Ecto neural progenitor cell (in vitro differentiated cells): ENCODE measurements around the gene MRPL51.

Experiments used
- DNase-seq: peaks from one replicate; pipeline ENCODE4 v3.0.0-alpha.2; 2018; ENCODE audit warnings: low spot score

MRPL51 gene

DNA sequence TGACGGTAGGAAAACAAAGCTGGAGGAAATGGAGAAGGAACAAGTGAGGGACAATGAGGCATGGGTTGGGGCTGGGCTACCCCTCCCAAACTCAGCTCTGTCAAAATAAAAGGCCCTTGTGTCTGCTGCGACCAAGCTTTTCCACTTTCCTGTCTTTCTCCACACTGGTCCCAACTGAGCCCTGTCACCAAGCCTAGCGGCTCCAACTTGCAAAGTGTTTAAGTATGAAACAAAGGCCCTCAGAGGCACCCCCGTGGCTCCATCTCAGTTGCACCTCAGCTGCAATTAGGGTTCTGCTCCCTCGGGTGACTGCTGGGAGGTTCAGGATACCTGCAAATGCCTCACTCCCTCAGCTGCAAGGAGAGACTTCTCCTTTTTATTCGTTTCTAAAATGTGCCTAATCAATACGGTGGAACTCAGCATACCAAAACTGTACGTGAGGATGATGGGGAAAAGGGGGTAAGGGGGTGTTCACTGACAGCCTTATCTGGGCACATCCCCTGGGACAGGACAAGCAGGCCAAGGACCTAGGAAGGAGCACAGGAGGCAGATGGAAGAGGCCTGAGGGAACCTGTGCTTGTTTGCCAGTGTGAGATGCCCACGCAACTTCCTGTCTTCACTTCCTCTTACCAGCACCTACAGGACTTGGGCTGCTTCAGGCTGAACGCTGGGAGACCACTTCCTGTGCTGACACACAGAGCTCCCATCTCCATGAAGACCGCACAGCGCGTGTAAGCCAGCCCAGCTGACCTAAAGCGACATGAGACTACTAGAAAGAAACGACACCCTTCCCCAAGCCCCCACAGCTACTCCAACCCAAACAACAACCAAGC is 31.4 kb downstream of the MRPL51 start:
- no peak for DNase-seq

DNA sequence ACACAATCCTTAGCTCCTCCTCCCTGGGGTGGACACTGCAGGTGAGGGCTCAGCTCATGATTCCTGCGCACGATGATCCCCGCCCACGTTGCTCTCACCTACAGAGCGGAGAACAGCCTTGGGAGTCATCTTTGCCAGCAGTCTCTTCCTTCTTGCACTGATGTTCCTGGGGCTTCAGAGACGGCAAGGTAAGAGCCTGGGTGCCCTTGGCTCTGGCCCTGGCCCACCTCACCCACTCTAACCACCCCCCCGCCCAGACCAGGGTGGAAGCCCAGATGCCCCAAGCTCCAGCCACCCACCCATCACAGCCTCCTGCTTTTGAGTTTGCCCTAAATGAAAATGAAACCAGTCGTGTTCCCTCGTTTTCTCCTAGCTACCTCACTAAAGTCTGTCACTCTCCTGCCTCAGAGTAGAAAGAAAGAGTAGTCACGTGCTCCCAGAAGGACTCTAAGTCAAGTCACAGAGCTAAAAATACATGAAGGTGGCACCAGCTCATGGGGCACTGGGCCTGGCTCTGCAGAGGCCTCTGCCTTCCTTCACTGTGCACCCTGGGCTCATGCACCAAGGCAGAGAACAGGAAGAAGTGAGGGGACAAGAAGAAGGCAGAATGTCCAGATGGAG is 32.2 kb downstream of the MRPL51 start:
- no peak for DNase-seq

DNA sequence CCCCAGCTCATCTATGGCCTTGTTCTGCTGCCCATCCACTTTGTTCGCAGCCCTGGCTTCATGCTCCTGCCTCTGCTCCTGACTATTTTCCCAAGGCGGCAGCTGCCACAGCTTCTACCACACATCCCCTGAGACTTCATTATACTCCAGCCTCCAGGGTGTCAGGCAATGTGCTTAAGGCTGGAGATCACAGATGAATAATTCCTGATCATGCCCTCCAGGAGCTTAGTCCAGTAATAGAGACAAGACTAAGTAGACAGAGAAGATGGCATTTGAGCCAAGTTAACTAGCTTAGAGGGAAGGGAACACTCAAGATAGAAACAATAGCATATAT is 34.1 kb downstream of the MRPL51 start:
- DNase-seq = no peak

GRCh38 chr12:6458281-6459003 is 34.6 kb downstream of the MRPL51 start:
- DNase-seq = no peak

GRCh38 chr12:6457220-6457945 is 35.7 kb downstream of the MRPL51 start:
- DNase-seq = no peak

- no peak for DNase-seq
These were observed 40.0 kb downstream of the MRPL51 start for GRCh38 chr12:6452944-6453630.

GRCh38 chr12:6452245-6452943 is 40.7 kb downstream of the MRPL51 start:
- no peak for DNase-seq

DNA sequence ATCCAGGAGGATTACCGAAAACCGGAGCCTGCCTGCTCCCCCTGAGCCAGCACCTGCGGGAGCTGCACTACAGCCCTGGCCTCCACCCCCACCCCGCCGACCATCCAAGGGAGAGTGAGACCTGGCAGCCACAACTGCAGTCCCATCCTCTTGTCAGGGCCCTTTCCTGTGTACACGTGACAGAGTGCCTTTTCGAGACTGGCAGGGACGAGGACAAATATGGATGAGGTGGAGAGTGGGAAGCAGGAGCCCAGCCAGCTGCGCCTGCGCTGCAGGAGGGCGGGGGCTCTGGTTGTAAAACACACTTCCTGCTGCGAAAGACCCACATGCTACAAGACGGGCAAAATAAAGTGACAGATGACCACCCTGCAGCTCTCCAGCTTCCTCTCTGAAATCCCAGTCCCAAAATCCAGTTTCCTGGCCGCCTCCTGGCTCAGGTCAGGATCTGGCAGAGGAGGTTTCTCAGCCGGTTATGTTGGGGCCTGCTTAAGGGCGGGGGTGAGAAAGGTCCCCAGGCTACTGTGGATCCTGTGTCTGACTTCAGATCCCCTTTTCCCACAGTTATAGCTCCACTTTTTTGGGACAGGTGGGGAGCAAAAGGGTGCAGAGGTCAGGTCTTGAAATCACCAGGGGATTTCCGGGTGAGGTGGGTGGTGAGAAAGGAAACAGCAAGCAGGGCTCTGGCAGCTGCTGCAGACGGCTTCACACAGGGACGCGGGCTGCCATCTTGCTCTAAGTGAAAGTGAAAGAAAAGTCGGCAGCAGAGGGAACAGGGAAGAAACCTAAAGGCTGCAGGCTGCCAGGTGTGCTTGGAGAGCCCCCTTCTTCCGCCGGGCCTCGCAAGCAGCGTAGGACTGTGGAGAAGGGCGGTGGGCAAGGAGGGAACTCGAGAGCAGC is 41.5 kb downstream of the MRPL51 start, which contains the start of gene TAPBPL:
TAPBPL (plus strand) TSS at position 695 of the 897 bp plus-strand sequence. CDS start 207 bp downstream, outside the sequence.
- no peak for DNase-seq

- peak; percentile 85 for DNase-seq
These were observed 42.2 kb downstream of the MRPL51 start for GRCh38 chr12:6450869-6451347.

GRCh38 chr12:6450091-6450868 is 42.8 kb downstream of the MRPL51 start:
- peak; percentile 69 for DNase-seq

- no peak for DNase-seq
These were observed 48.1 kb downstream of the MRPL51 start, which contains the start of gene CD27 for GRCh38 chr12:6444704-6445688. TSS of gene CD27 (plus strand) at chr12:6444955. CDS start at chr12:6445096, 141 bp downstream.

DNA sequence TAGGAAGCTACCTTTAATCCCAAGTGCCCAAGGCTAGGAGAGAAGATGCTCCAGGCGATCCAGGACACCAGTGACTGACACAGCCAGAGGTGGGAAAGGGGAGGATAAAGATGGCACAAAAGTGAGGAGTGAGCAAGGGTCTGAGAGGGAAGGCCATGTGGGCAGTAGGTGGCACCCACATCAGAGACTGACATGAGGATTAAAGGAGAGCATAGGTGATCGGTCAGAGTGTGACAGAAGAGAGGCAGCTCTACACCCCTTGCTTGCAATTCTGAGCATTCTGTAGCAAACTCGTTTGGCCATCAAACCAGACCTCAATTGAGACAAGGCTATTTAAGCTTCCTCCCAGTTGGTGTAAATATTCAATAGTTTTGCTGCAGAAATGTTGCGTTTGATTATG is 49.0 kb downstream of the MRPL51 start:
- no peak for DNase-seq

- no peak for DNase-seq
These were observed 49.6 kb downstream of the MRPL51 start for GRCh38 chr12:6443361-6443983.

DNA sequence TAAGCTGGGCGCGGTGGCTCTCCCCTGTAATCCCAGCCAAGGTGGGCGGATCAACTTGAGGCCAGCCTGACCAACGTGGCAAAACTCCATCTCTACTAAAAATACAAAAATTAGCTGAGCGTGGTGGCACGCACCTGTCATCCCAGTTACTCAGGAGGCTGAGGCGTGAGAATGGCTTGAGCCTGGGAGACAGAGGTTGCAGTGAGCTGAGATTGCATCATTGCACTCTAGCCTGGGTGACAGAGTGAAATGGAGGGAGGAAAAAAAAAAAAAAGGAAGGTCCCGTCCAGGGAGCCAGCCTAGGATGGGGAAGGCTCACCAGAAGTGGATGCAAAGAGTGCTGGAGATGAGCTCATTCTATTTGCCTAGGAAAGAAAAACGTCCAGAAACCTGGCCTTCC is 50.2 kb downstream of the MRPL51 start:
- no peak for DNase-seq
